H1 (cell line): ENCODE measurements around the gene ARHGEF40. TPM values are rescaled to one million over a fixed set of nuclear protein-coding genes. Genes with fewer than 3 reads are reported as not detected.

Source experiments
- CTCF ChIA-PET: fragments of 300-600 bp; sonication (Branson Sonifier 250); formaldehyde crosslinking; loops from one replicate; lab custom pipeline; 2021; ENCODE audit not compliant: partially characterized antibody; lab: Charles Lee
- POLR2A ChIA-PET: fragments of 300-600 bp; sonication (Branson Sonifier 250); formaldehyde crosslinking; loops from one replicate; lab custom pipeline; 2021; ENCODE audit warnings: inconsistent platforms; ENCODE audit not compliant: partially characterized antibody; lab: Charles Lee
- DNase-seq, 2 experiments: peaks; one replicate each; pipeline versions ENCODE4 v3.0.0 to v3.0.0-alpha.2; 2010 to 2022; ENCODE audit warnings: low spot score in 2 of 2, low read depth in 1 of 2, mixed read lengths in 1 of 2
- FAIRE-seq: peaks from 2 replicates; lab custom pipeline; 2011; peaks lifted over from hg19 to GRCh38; lab: Jason Lieb, UNC
- H2AFZ ChIP-seq: 2 replicates; pipeline ENCODE4 v1.8.1; 2012; ENCODE audit warnings: low read length, inconsistent platforms
- H2AK5ac ChIP-seq: 2 replicates; pipeline ENCODE4 v1.6.1; 2013; ENCODE audit warnings: low read depth, low read length
- H2BK120ac ChIP-seq: replicated peaks from 2 replicates; pipeline ENCODE3; 2013; ENCODE audit warnings: low read depth, low read length, inconsistent platforms
- H2BK12ac ChIP-seq: 2 replicates; pipeline ENCODE4 v1.6.1; 2013; ENCODE audit warnings: low read depth, low read length
- H2BK15ac ChIP-seq: 2 replicates; pipeline ENCODE4 v1.6.1; 2013; ENCODE audit warnings: low read length
- H2BK20ac ChIP-seq: 2 replicates; pipeline ENCODE4 v1.6.1; 2013; ENCODE audit warnings: low read length
- H2BK5ac ChIP-seq: 2 replicates; pipeline ENCODE4 v1.6.1; 2013; ENCODE audit warnings: low read depth, low read length
- H3K14ac ChIP-seq: 2 replicates; pipeline ENCODE4 v1.6.1; 2013; ENCODE audit warnings: inconsistent platforms; ENCODE audit not compliant: insufficient read length
- H3K18ac ChIP-seq: 2 replicates; pipeline ENCODE4 v1.6.1; 2013; ENCODE audit warnings: low read length; ENCODE audit errors: extremely low read depth
- H3K23ac ChIP-seq: 2 replicates; pipeline ENCODE4 v1.6.1; 2013; ENCODE audit warnings: inconsistent platforms; ENCODE audit not compliant: insufficient read length
- H3K23me2 ChIP-seq: 2 replicates; pipeline ENCODE4 v1.6.1; 2013; ENCODE audit warnings: low read depth, low read length
- H3K27ac ChIP-seq: 2 replicates; pipeline ENCODE4 v1.6.1; 2011; ENCODE audit warnings: low read depth, low read length, inconsistent platforms
- H3K27me3 ChIP-seq, 4 experiments: replicated peaks in 1 of 4; 1 replicate in 1 of 4; 2 replicates in 3 of 4; pipeline versions ENCODE4 v1.6.1 to v1.8.1; 2011 to 2013; ENCODE audit warnings: low read length in 3 of 4, mild to moderate bottlenecking in 3 of 4, inconsistent platforms in 2 of 4, mixed read lengths in 2 of 4, moderate library complexity in 1 of 4; ENCODE audit not compliant: control insufficient read depth in 3 of 4, insufficient read depth in 3 of 4; ENCODE audit errors: extremely low read depth in 1 of 4
- H3K36me3 ChIP-seq, 4 experiments: 2 replicates each; pipeline versions ENCODE4 v1.6.1 to v1.8.1; 2011 to 2013; ENCODE audit warnings: mild to moderate bottlenecking in 4 of 4, low read length in 3 of 4, moderate library complexity in 2 of 4, control low read depth in 1 of 4, inconsistent platforms in 1 of 4; ENCODE audit not compliant: insufficient read depth in 4 of 4, control insufficient read depth in 2 of 4
- H3K4ac ChIP-seq: replicated peaks from 2 replicates; pipeline ENCODE3; 2013; ENCODE audit warnings: low read length, low read depth, mixed read lengths, inconsistent platforms; ENCODE audit not compliant: insufficient read length
- H3K4me1 ChIP-seq, 4 experiments: replicated peaks in 1 of 4; 1 replicate in 1 of 4; 2 replicates in 3 of 4; pipeline versions ENCODE4 v1.6.1 to v1.8.1; 2011 to 2013; ENCODE audit warnings: low read length in 3 of 4, inconsistent platforms in 2 of 4, mixed read lengths in 1 of 4; ENCODE audit not compliant: insufficient read depth in 4 of 4, control insufficient read depth in 3 of 4
- H3K4me2 ChIP-seq, 2 experiments: 2 replicates each; pipeline versions ENCODE4 v1.6.1 to v1.8.1; 2011 to 2013; ENCODE audit warnings: low read depth in 2 of 2, low read length in 2 of 2, control low read depth in 1 of 2, inconsistent platforms in 1 of 2, mild to moderate bottlenecking in 1 of 2; ENCODE audit not compliant: insufficient read depth in 1 of 2
- H3K4me3 ChIP-seq, 4 experiments: fragments of 200-600, 300-600 bp in 1 of 4; sonication (generic), shearing (Covaris generic), sonication (Bioruptor Twin) in 1 of 4; 2 replicates each; pipeline versions ENCODE4 v1.5.1 to v1.8.1; 2011 to 2016; ENCODE audit warnings: low read length in 4 of 4, low read depth in 3 of 4, control low read depth in 2 of 4, inconsistent platforms in 2 of 4, mild to moderate bottlenecking in 2 of 4, mixed read lengths in 1 of 4, moderate library complexity in 1 of 4; ENCODE audit not compliant: insufficient read depth in 2 of 4; ENCODE audit errors: extremely low read depth in 1 of 4
- H3K56ac ChIP-seq: replicated peaks from 2 replicates; pipeline ENCODE3; 2013; ENCODE audit warnings: low read depth, mild to moderate bottlenecking, mixed read lengths, low read length, inconsistent platforms; ENCODE audit not compliant: insufficient read length
- H3K79me1 ChIP-seq: 2 replicates; pipeline ENCODE4 v1.6.1; 2013; ENCODE audit warnings: low read depth, low read length, control low read depth
- H3K79me2 ChIP-seq, 2 experiments: 2 replicates each; pipeline versions ENCODE4 v1.6.1 to v1.8.1; 2012 to 2013; ENCODE audit warnings: low read length in 2 of 2, mild to moderate bottlenecking in 2 of 2, inconsistent platforms in 1 of 2; ENCODE audit not compliant: insufficient read depth in 2 of 2, control insufficient read depth in 1 of 2
- H3K9ac ChIP-seq, 4 experiments: replicated peaks in 1 of 4; 1 replicate in 1 of 4; 2 replicates in 3 of 4; pipeline versions ENCODE4 v1.6.1 to v1.8.1; 2011 to 2013; ENCODE audit warnings: low read depth in 3 of 4, low read length in 3 of 4, control low read depth in 2 of 4, mild to moderate bottlenecking in 2 of 4, moderate library complexity in 2 of 4, inconsistent platforms in 1 of 4; ENCODE audit errors: extremely low read depth in 1 of 4
- H3K9me3 ChIP-seq, 2 experiments: 2 replicates each; pipeline versions ENCODE4 v1.6.1 to v1.8.1; 2012 to 2013; ENCODE audit warnings: mild to moderate bottlenecking in 2 of 2, moderate library complexity in 2 of 2, control low read depth in 1 of 2, inconsistent platforms in 1 of 2, low read depth in 1 of 2, low read length in 1 of 2, mixed read lengths in 1 of 2; ENCODE audit not compliant: insufficient read depth in 2 of 2
- H4K20me1 ChIP-seq, 2 experiments: replicated peaks in 1 of 2; 2 replicates each; pipeline versions ENCODE3 to v1.8.1; 2011 to 2013; ENCODE audit warnings: inconsistent platforms in 2 of 2, low read length in 2 of 2, mild to moderate bottlenecking in 1 of 2; ENCODE audit not compliant: insufficient read depth in 2 of 2, control insufficient read depth in 1 of 2
- H4K5ac ChIP-seq: 2 replicates; pipeline ENCODE4 v1.6.1; 2013; ENCODE audit warnings: low read length, low read depth, mixed read lengths, inconsistent platforms; ENCODE audit not compliant: insufficient read length
- H4K8ac ChIP-seq: 2 replicates; pipeline ENCODE4 v1.8.0; 2013; ENCODE audit warnings: mild to moderate bottlenecking, moderate library complexity, low read length, inconsistent platforms; ENCODE audit not compliant: insufficient read depth; ENCODE audit errors: extremely low read depth
- H4K91ac ChIP-seq: replicated peaks from 2 replicates; pipeline ENCODE3; 2013; ENCODE audit warnings: low read length, mixed read lengths, inconsistent platforms; ENCODE audit not compliant: insufficient read length
- ASH2L ChIP-seq: fragments of 200-600, 300-600 bp; sonication (generic); IDR thresholded peaks from one replicate; pipeline ENCODE4 v1.7.1; 2017; ENCODE audit warnings: low read length
- ATF3 ChIP-seq: IDR thresholded peaks from 2 replicates; pipeline ENCODE4 v1.6.1; 2011; ENCODE audit warnings: low read depth, mild to moderate bottlenecking, low read length; ENCODE audit not compliant: insufficient read depth
- CBX8 ChIP-seq: fragments of 300-800, 300-1000 bp; sonication (generic); IDR thresholded peaks from 2 replicates; pipeline ENCODE4 v1.7.1; 2016; ENCODE audit warnings: low read depth, low read length, borderline replicate concordance
- FOSL1 ChIP-seq: IDR thresholded peaks from 2 replicates; pipeline ENCODE4 v1.6.1; 2011; ENCODE audit warnings: mild to moderate bottlenecking, low read depth, low read length, moderate library complexity; ENCODE audit not compliant: insufficient read depth
- KDM5A ChIP-seq: fragments of 200-600 bp; IDR thresholded peaks from 2 replicates; pipeline ENCODE4 v1.7.1; 2012; ENCODE audit warnings: mild to moderate bottlenecking, low read length, inconsistent platforms, mixed read lengths
- MAX ChIP-seq: IDR thresholded peaks from 2 replicates; pipeline ENCODE4 v1.6.1; 2012; ENCODE audit warnings: inconsistent platforms
- RBBP5 ChIP-seq: IDR thresholded peaks from 2 replicates; pipeline ENCODE4 v1.7.1; 2012; ENCODE audit warnings: low read depth, mild to moderate bottlenecking, inconsistent platforms, low read length, moderate library complexity, borderline replicate concordance
- SIRT6 ChIP-seq: IDR thresholded peaks from one replicate; pipeline ENCODE4 v1.7.1; 2012; ENCODE audit warnings: low read length, inconsistent platforms
- SP2 ChIP-seq: IDR thresholded peaks from 2 replicates; pipeline ENCODE4 v1.6.1; 2012; ENCODE audit warnings: mild to moderate bottlenecking, low read length, inconsistent platforms
- TAF7 ChIP-seq: optimal IDR thresholded peaks from 2 replicates; pipeline ENCODE3; 2011; ENCODE audit warnings: low read depth, mild to moderate bottlenecking, inconsistent platforms, low read length, moderate library complexity, borderline replicate concordance
- WGBS, 2 experiments: shearing (Covaris generic) in 1 of 2; methylation state at CpG; one replicate each; pipeline versions ENCODE4 v1.1.6 to v1.1.7; 2013 to 2015; ENCODE audit warnings: low lambda C conversion rate in 2 of 2, mixed read lengths in 2 of 2, inconsistent platforms in 1 of 2, low coverage in 1 of 2, missing lambda C conversion rate in 1 of 2; ENCODE audit not compliant: insufficient replicate concordance in 2 of 2, insufficient coverage in 1 of 2, insufficient read length in 1 of 2; ENCODE audit errors: extremely low coverage in 1 of 2, missing lambda C conversion rate in 1 of 2; 5-methylcytosine and 5-hydroxymethylcytosine counted together
- polyA plus RNA-seq, 7 experiments: library from polyadenylated mRNA; depleted of rRNA in 3 of 7; stranded (reverse) in 5 of 7; unstranded in 2 of 7; fragments of >200 nt in 5 of 7; fragments of 200-250 nt in 2 of 7; gene quantifications; 1 replicate in 5 of 7; 2 replicates in 1 of 7; 4 replicates in 1 of 7; pipeline versions ENCODE4 v1.2.1 to v1.2.3, GENCODE V29; 2011 to 2013; ENCODE audit warnings: missing spikeins in 2 of 7, mixed read lengths in 2 of 7
- total RNA-seq: library from RNA; stranded (reverse); fragmentation: NEBNext Ultra II Directional; extraction: Animal tissue kit (Norgen Biotek cat#: 25700); gene quantifications from 2 replicates; pipeline ENCODE4 v1.2.1, GENCODE V29; 2021

Gene ARHGEF40
- total and polyA plus RNA-seq, 2 of the 8 experiments (the other 6 are each of a cell fraction or from before 2014, with no cell fraction given) = 53.1 to 101 TPM

- Histone ChIP-seq H2BK120ac (no peak overlapping the region), H3K4ac (no peak overlapping the region), H2AK5ac (no peak overlapping the region), H2BK5ac (no peak overlapping the region), H3K56ac (no peak overlapping the region), H3K9ac (no peak overlapping the region), H4K5ac (no peak overlapping the region), H2BK12ac (no peak overlapping the region), H4K8ac (no peak overlapping the region), H3K14ac (no peak overlapping the region), H3K9me3 (no peaks in the 10 kb centered on the region), H3K4me3 (no peak overlapping the region), H4K20me1 (no peaks in the 10 kb centered on the region), H3K4me2 (no peak overlapping the region), H3K27ac (no peak overlapping the region), H3K23me2 (no peaks in the 10 kb centered on the region), H3K36me3 (no peaks in the 10 kb centered on the region), H3K23ac (no peak overlapping the region), H4K91ac (no peak overlapping the region), H3K79me1 (no peaks in the 10 kb centered on the region), H2AFZ (no peak overlapping the region), H2BK15ac (no peak overlapping the region), H3K79me2 (no peaks in the 10 kb centered on the region), H2BK20ac (no peak overlapping the region), H3K18ac (no peak overlapping the region), H3K27me3 (peaks cover 0 to 3% (median 0%) of the 10 kb centered on the region in 4 experiments; a peak in 1 of 7 replicates), H3K4me1 (no peaks in the 10 kb centered on the region)
- DNase-seq = no peak
- TF ChIP-seq SIRT6 = no peak
- TF ChIP-seq SP2 = no peak
- no peak for TF ChIP-seq ASH2L
- TF ChIP-seq FOSL1 = no peak
- no peak for TF ChIP-seq KDM5A
- TF ChIP-seq CBX8 = no peak
- no peak for TF ChIP-seq ATF3
- no peak for TF ChIP-seq TAF7
- TF ChIP-seq MAX = no peak
- no peak for TF ChIP-seq RBBP5
- 86% methylated on average over 2 of the region's 2 CpGs; no CpG with 5 or more reads in 1 of the 2 experiments for WGBS, 2 experiments
- ChIA-PET POLR2A (interaction anchor here (0.9 to 1.1 kb wide), 3 partner anchors 24 to 31 kb away, joined by 3 read pairs; no protein-coding TSS in a partner anchor), CTCF (interaction anchor here (0.9 to 3.7 kb wide), 18 partner anchors 10 to 89 kb away, joined by 3 to 28 read pairs (median 4); partner anchors contain the start of gene RNASE8)
- no peak for FAIRE-seq
Observed at GRCh38 chr14:21047378-21047781, 22.7 kb upstream of the ARHGEF40 start.
